K562 (cell line): ENCODE measurements around the gene TMEM229B. TPM values are rescaled to one million over a fixed set of nuclear protein-coding genes. Genes with fewer than 3 reads are reported as not detected.

Experiments
- ATAC-seq: fragments of 200-7000 bp; cut with Tn5 transposase; 3 replicates; pipeline ENCODE4 v1.9.1; 2020; ENCODE audit warnings: moderate library complexity
- BruUV-seq: library from RNA; stranded (reverse); fragments of 400-500 nt; replicated peaks from 2 replicates; lab custom pipeline; 2021; lab: Mats Ljungman, UMichigan
- CTCF ChIA-PET: fragments of 300-600 bp; formaldehyde crosslinking; extraction: SDS; loops from one replicate; lab custom pipeline; 2021; ENCODE audit warnings: low intra/inter-chr PET ratio; lab: Yijun Ruan, JAX
- POLR2A ChIA-PET: fragments of 300-600, 350-650 bp; sonication (Branson Sonifier 250); formaldehyde crosslinking; extraction: SDS; loops from one replicate; lab custom pipeline; 2021; ENCODE audit warnings: antibody characterized with exemption, inconsistent platforms; lab: Yijun Ruan, JAX
- DNase-seq, 4 experiments: peaks; one replicate each; pipeline versions ENCODE4 v3.0.0 to v3.0.0-alpha.2; 2011 to 2018; ENCODE audit warnings: low spot score in 3 of 4, mixed read lengths in 3 of 4; ENCODE audit errors: extremely low read depth in 1 of 4
- FAIRE-seq: peaks from 2 replicates; lab custom pipeline; 2011; peaks lifted over from hg19 to GRCh38; lab: Jason Lieb, UNC
- H2AFZ ChIP-seq: 2 replicates; pipeline ENCODE4 v1.6.0; 2011; ENCODE audit warnings: low read depth, low read length, control low read depth, inconsistent platforms
- H3K27ac ChIP-seq: fragments of 200-600 bp; 3 replicates; pipeline ENCODE4 v1.8.0; 2011; ENCODE audit warnings: low read depth, mild to moderate bottlenecking, control low read depth, inconsistent platforms, low read length, moderate library complexity, mixed read lengths; ENCODE audit errors: extremely low read depth
- H3K27me3 ChIP-seq, 2 experiments: fragments of 300-600 bp in 1 of 2; 2 replicates in 1 of 2; 3 replicates in 1 of 2; pipeline versions ENCODE4 v1.6.0 to v1.8.0; 2011; ENCODE audit warnings: inconsistent platforms in 2 of 2, low read length in 2 of 2, mild to moderate bottlenecking in 1 of 2, mixed read lengths in 1 of 2, moderate library complexity in 1 of 2; ENCODE audit not compliant: control insufficient read depth in 2 of 2, insufficient read depth in 2 of 2
- H3K36me3 ChIP-seq: fragments of 300-600 bp; 3 replicates; pipeline ENCODE4 v1.8.0; 2011; ENCODE audit warnings: mild to moderate bottlenecking, low read length, inconsistent platforms; ENCODE audit not compliant: control insufficient read depth, insufficient read depth
- H3K4me1 ChIP-seq, 2 experiments: fragments of 200-600 bp in 1 of 2; replicated peaks in 1 of 2; 2 replicates in 1 of 2; 3 replicates in 1 of 2; pipeline versions ENCODE4 v1.5.1 to v1.8.0; 2011; ENCODE audit warnings: inconsistent platforms in 2 of 2, low read length in 2 of 2, mild to moderate bottlenecking in 1 of 2, mixed read lengths in 1 of 2, moderate library complexity in 1 of 2; ENCODE audit not compliant: control insufficient read depth in 2 of 2, insufficient read depth in 2 of 2
- H3K4me2 ChIP-seq: 2 replicates; pipeline ENCODE4 v1.6.1; 2011; ENCODE audit warnings: low read length, control low read depth, inconsistent platforms, mixed read lengths; ENCODE audit not compliant: insufficient read depth
- H3K4me3 ChIP-seq: fragments of 200-600 bp; sonication (generic), shearing (Covaris generic); 2 replicates; pipeline ENCODE4 v1.5.1; 2016; ENCODE audit warnings: control low read depth, inconsistent platforms
- H3K79me2 ChIP-seq: fragments of 200-600 bp; 3 replicates; pipeline ENCODE4 v1.8.0; 2011; ENCODE audit warnings: low read length, inconsistent platforms; ENCODE audit not compliant: control insufficient read depth, insufficient read depth
- H3K9ac ChIP-seq, 2 experiments: 2 replicates each; pipeline versions ENCODE4 v1.6.0 to v1.6.1; 2011; ENCODE audit warnings: low read depth in 2 of 2, low read length in 2 of 2, control low read depth in 1 of 2, inconsistent platforms in 1 of 2, mild to moderate bottlenecking in 1 of 2, mixed read lengths in 1 of 2; ENCODE audit not compliant: insufficient read depth in 1 of 2
- H3K9me1 ChIP-seq: one replicate; pipeline ENCODE4 v1.6.0; 2011; ENCODE audit warnings: inconsistent platforms, mild to moderate bottlenecking, low read length, moderate library complexity; ENCODE audit not compliant: control insufficient read depth, insufficient read depth
- H3K9me3 ChIP-seq: replicated peaks from 2 replicates; pipeline ENCODE4 v1.5.1; 2011; ENCODE audit warnings: low read depth, low read length, inconsistent platforms; ENCODE audit not compliant: control insufficient read depth, insufficient read depth
- H4K20me1 ChIP-seq: replicated peaks from 2 replicates; pipeline ENCODE4 v1.6.1; 2011; ENCODE audit warnings: low read length, inconsistent platforms, mixed read lengths; ENCODE audit not compliant: control insufficient read depth, insufficient read depth
- FOXK1 ChIP-seq: sonication (generic); formaldehyde crosslinking; IDR thresholded peaks from 2 replicates; pipeline ENCODE4 v1.8.0; 2022; ENCODE audit warnings: missing genetic modification reagents, mild to moderate bottlenecking, borderline replicate concordance
- KAT2B ChIP-seq: IDR thresholded peaks from one replicate; pipeline ENCODE4 v1.6.1; 2012; ENCODE audit warnings: low read depth, mild to moderate bottlenecking, control low read depth, inconsistent platforms, low read length, moderate library complexity
- MIER1 ChIP-seq: fragments of 450-650 bp; IDR thresholded peaks from 2 replicates; pipeline ENCODE4 v1.6.1; 2016; ENCODE audit warnings: antibody characterized with exemption, mild to moderate bottlenecking, low read depth
- NR2F6 ChIP-seq: fragments of 450-650 bp; formaldehyde crosslinking; IDR thresholded peaks from 2 replicates; pipeline ENCODE4 v1.4.0; 2020; ENCODE audit warnings: mild to moderate bottlenecking
- ZNF253 ChIP-seq: fragments of 250-450 bp; sonication (Bioruptor Pico); conservative IDR thresholded peaks from 2 replicates; pipeline ENCODE4 v1.6.1; 2021; ENCODE audit warnings: mild to moderate bottlenecking
- WGBS: fragments of 100-300 bp; shearing (Covaris generic); methylation state at CpG from one replicate; pipeline ENCODE4 v1.1.6; 2016; ENCODE audit warnings: low coverage, mixed read lengths; ENCODE audit not compliant: insufficient coverage; ENCODE audit errors: missing lambda C conversion rate; 5-methylcytosine and 5-hydroxymethylcytosine counted together
- in situ Hi-C: fragments of 300-500 bp; cut with MboI; formaldehyde crosslinking; loops from 4 replicates; pipeline ENCODE4 v1.15.0; 2018; ENCODE audit warnings: inconsistent platforms, mixed read lengths
- intact Hi-C: fragments of 100-400 bp; cut with micrococcal nuclease; formaldehyde crosslinking; loops from 2 replicates; pipeline ENCODE4 v1.14.2; 2022
- polyA plus RNA-seq, 8 experiments: library from polyadenylated mRNA; depleted of rRNA in 4 of 8; stranded (reverse) in 5 of 8; unstranded in 3 of 8; fragments of >200 nt; fragmentation: Nextera tagmentation in 2 of 8; fragmentation: Illumina TruSeq in 1 of 8; extraction: Ambion mirVana in 2 of 8; extraction: Trizol in 1 of 8; gene quantifications; 2 replicates each; pipeline versions ENCODE4 v1.2.1 to v1.2.3, GENCODE V29; 2011 to 2014; ENCODE audit warnings: inconsistent platforms in 1 of 8, missing spikeins in 1 of 8
- total RNA-seq, 7 experiments: library from RNA; depleted of rRNA in 6 of 7; stranded (reverse); fragments of >200 nt in 6 of 7; fragmentation: Illumina TruSeq in 2 of 7; extraction: Trizol in 2 of 7; gene quantifications; 2 replicates each; pipeline versions ENCODE4 v1.2.1 to v1.2.3, GENCODE V29; 2011 to 2021; ENCODE audit warnings: low replicate concordance in 1 of 7
- TF ChIP-seq, protein P1 (sequence below), 2 experiments: fragments of 450-650 bp; IDR thresholded peaks; 2 replicates each; pipeline ENCODE4 v1.6.1; 2016; ENCODE audit warnings: mild to moderate bottlenecking in 2 of 2, borderline replicate concordance in 1 of 2, low read depth in 1 of 2, moderate library complexity in 1 of 2

TMEM229B gene
- total and polyA plus RNA-seq, 9 of the 15 experiments (the other 6 are each of a cell fraction or from before 2014, with no cell fraction given): not detected

DNA sequence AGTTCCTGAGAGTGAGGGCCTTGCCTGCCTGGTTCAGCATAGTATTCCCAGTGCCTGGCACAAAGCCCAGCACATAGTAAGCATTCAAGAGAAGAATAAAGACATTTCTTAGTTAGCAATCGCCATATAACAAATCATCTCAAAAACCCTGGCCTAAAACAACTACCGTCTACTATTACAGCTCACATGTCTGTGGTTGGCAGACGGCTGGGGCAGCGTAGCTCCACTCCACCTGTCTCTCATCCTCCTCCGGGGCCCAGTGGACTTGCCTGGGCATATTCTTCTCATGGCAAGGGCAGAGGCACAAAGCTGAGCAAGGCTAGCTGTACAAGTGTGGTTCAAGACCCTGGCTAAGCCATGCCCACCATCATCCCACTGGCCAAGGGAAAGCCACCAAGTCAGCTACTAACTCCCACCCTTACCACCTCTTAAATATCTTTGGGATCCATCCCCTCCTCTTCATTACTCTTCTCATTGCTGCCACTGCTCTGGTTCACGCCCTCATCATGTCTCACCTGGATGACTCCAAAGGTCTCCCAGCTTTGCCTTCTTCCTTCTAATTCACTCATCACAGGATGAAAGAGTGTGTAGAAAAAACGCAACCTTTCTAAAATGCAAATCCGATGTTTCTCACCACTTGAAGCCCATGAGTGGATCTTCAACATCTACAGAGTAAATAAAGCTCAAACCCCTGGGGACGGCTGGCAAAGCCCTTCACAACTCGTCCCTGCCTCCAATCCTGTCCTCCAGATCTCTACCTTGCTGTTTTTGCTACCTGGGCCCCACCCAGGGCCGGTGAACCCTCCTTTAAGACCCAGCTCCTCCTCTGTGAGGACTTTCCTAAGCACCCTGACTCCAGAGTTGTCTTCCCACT, 10.4 kb downstream of the TMEM229B start:
- Histone ChIP-seq H3K9ac (no peak overlapping the region), H3K9me3 (no peaks in the 10 kb centered on the region), H3K79me2 (no peaks in the 10 kb centered on the region), H3K4me3 (no peak overlapping the region), H3K27ac (no peak overlapping the region), H3K4me2 (no peak overlapping the region), H3K27me3 (peaks cover 5 to 28% of the 10 kb centered on the region in 2 experiments; a peak in 3 of 5 replicates), H3K4me1 (peaks cover 0 to 6% of the 10 kb centered on the region in 2 experiments; a peak in 1 of 5 replicates), H3K36me3 (no peaks in the 10 kb centered on the region), H2AFZ (no peak overlapping the region), H3K9me1 (no peaks in the 10 kb centered on the region), H4K20me1 (no peaks in the 10 kb centered on the region)
- BruUV-seq: no TSS peak
- ATAC-seq (no peak), DNase-seq (no peak), FAIRE-seq (no peak)
- in situ Hi-C loops: no loop called here
- ChIA-PET CTCF (no interaction called here), POLR2A (no interaction called here)
- TF ChIP-seq, protein P1, sequence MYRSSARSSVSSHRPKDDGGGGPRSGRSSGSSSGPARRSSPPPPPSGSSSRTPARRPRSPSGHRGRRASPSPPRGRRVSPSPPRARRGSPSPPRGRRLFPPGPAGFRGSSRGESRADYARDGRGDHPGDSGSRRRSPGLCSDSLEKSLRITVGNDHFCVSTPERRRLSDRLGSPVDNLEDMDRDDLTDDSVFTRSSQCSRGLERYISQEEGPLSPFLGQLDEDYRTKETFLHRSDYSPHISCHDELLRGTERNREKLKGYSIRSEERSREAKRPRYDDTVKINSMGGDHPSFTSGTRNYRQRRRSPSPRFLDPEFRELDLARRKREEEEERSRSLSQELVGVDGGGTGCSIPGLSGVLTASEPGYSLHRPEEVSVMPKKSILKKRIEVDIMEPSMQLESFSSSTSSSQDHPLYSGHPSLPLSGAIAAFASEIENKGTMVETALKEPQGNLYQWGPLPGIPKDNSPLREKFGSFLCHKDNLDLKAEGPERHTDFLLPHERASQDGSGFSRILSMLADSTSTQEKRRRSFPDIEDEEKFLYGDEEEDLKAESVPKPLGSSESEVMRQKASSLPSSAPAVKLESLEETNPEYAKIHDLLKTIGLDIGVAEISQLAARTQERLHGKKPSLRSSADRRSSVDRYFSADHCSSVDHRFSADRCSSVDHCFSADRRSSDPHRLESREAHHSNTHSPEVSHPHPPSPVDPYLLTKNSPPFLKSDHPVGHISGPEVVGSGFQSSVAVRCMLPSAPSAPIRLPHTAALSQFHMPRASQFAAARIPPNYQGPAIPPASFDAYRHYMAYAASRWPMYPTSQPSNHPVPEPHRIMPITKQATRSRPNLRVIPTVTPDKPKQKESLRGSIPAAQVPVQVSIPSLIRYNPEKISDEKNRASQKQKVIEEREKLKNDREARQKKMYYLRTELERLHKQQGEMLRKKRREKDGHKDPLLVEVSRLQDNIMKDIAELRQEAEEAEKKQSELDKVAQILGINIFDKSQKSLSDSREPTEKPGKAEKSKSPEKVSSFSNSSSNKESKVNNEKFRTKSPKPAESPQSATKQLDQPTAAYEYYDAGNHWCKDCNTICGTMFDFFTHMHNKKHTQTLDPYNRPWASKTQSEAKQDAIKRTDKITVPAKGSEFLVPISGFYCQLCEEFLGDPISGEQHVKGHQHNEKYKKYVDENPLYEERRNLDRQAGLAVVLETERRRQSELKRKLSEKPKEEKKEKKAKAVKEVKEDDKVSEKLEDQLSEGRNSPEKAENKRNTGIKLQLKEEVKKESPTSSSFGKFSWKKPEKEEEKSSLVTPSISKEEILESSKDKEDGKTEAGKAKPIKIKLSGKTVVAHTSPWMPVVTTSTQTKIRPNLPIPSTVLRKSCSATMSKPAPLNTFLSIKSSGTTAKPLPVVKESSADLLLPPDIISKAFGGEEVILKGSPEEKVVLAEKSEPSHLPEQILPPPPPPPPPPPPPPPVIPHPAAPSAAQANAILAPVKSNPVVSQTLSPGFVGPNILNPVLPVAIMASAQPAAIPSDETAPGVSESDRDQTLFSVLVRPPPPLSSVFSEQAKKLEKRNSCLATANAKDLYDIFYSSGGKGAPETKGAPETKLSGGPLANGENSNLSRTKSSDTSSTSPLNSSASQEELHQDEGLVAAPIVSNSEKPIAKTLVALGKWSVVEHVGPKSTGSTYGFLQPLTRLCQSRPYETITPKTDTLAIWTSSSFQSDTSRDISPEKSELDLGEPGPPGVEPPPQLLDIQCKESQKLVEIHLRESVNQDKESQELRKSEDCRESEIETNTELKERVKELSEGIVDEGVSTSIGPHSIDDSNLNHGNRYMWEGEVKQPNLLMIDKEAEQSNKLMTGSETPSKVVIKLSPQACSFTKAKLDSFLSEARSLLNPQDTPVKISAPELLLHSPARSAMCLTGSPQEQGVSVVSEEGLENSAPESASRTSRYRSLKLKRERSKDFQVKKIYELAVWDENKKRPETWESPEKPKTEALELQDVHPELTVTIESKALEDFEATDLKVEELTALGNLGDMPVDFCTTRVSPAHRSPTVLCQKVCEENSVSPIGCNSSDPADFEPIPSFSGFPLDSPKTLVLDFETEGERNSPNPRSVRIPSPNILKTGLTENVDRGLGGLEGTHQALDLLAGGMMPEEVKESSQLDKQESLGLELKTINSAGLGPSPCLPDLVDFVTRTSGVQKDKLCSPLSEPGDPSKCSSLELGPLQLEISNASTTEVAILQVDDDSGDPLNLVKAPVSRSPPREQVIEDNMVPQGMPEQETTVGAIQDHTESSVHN (IDR thresholded peaks at IDR 0.05; ENCODE audit: borderline replicate concordance in 1 of 2, low read depth in 1 of 2): no peak
- TF ChIP-seq MIER1: no peak
- TF ChIP-seq NR2F6 (CRISPR knock-in tag): no peak
- TF ChIP-seq ZNF253 (CRISPR knock-in tag): no peak
- TF ChIP-seq FOXK1: no peak
- TF ChIP-seq KAT2B: no peak
- WGBS: 2% methylated on average over 8 of the region's 11 CpGs
- intact Hi-C loops: no loop called here
